Effector memory CD8-positive, alpha-beta T cell (primary cell): ENCODE measurements around the gene FGFR4.
A peak's percentile ranks its signal among the peaks of the same experiment; 100 is the strongest.

ENCODE experiments used
- ATAC-seq: fragments of 150-1000 bp; cut with Tn5 transposase; replicated peaks from 2 replicates; pipeline ENCODE4 v1.10.0; 2021; ENCODE audit warnings: mild to moderate bottlenecking, moderate library complexity
- DNase-seq, 3 experiments: peaks; one replicate each; pipeline ENCODE4 v3.0.0; 2021
- H3K27ac Mint-ChIP-seq, 2 donors: one replicate each; pipeline ENCODE4 v1.8.0; 2022; ENCODE audit warnings: mild to moderate bottlenecking in 2 of 2, mixed read lengths in 2 of 2, moderate library complexity in 2 of 2
- H3K27me3 Mint-ChIP-seq, 2 donors: one replicate each; pipeline ENCODE4 v1.8.0; 2022; ENCODE audit warnings: mixed read lengths in 2 of 2
- H3K36me3 Mint-ChIP-seq: one replicate; pipeline ENCODE4 v1.8.0; 2022; ENCODE audit warnings: mild to moderate bottlenecking, moderate library complexity, mixed read lengths; ENCODE audit not compliant: insufficient read depth
- H3K4me1 Mint-ChIP-seq, 2 donors: one replicate each; pipeline ENCODE4 v1.8.0; 2022; ENCODE audit warnings: low read depth in 2 of 2, mixed read lengths in 2 of 2
- H3K4me3 Mint-ChIP-seq, 2 donors: one replicate each; pipeline ENCODE4 v1.8.0; 2022; ENCODE audit warnings: mild to moderate bottlenecking in 2 of 2, mixed read lengths in 2 of 2, moderate library complexity in 2 of 2
- H3K9me3 Mint-ChIP-seq, 2 donors: one replicate each; pipeline ENCODE4 v1.8.0; 2022; ENCODE audit warnings: mixed read lengths in 2 of 2

Gene FGFR4

DNA sequence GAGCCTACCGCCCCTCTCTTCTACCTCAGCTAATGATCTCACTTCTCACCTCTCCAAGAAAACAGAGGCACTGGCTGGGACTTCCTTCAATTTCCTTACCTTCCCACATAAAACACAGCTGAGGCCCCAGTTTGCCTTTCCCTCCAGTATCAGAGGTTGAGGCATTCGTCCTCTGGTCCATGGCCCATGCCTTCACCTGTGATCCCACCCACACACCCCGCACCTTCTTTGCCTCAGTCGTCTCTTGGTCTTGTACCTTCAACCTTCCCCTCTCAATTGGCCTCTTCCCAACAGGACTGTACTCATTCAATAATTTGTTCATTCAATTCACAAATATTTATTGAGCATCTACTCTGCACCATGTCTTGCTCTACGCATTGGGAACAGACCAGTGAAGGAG lies 35.9 kb downstream of the FGFR4 start:
- peaks cover 2% of the 10 kb centered on the region for H3K36me3 Mint-ChIP-seq
- H3K27ac Mint-ChIP-seq = no peak overlapping the region
- H3K4me3 Mint-ChIP-seq = no peak overlapping the region
- no peaks in the 10 kb centered on the region for H3K27me3 Mint-ChIP-seq
- H3K9me3 Mint-ChIP-seq = no peaks in the 10 kb centered on the region
- peaks cover 0 to 3% of the 10 kb centered on the region in 2 donors for H3K4me1 Mint-ChIP-seq
- ATAC-seq (no peak), DNase-seq (no peak)

GRCh38 chr5:177123789-177124485 lies 37.2 kb downstream of the FGFR4 start:
- Mint-ChIP-seq H3K27ac (peak overlapping the region in 1 of 2 donors; percentile 53), H3K4me3 (no peak overlapping the region), H3K4me1 (peaks cover 5 to 11% of the 10 kb centered on the region in 2 donors), H3K9me3 (no peaks in the 10 kb centered on the region), H3K36me3 (peaks cover 2% of the 10 kb centered on the region), H3K27me3 (no peaks in the 10 kb centered on the region)
- ATAC-seq (no peak), DNase-seq (no peak)

DNA sequence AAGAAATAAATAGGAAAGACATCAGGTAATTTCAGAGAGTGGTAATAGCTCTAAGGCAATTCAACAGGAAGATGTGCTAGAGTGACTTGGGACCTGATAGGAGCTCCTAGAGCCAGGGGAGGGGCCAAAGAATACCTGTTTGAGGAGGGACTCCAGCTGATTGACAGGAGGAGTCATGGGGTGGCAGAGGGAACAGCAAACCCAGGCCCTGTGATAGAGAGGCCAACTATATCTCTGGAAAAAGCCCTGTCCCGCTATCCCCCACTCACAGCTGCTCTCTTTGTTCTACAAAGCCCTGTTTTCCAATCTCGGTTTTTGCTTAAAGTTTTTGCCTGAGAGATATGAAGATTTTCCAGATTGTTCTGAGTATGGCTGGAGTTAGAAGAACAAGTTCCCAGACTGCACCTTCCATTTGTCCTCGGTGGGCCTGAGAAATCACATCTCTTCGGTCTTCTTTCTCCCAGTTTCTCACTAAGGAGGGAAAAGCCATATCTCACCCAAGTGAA lies 37.8 kb downstream of the FGFR4 start:
- no peaks in the 10 kb centered on the region for H3K27me3 Mint-ChIP-seq
- H3K9me3 Mint-ChIP-seq = no peaks in the 10 kb centered on the region
- H3K4me1 Mint-ChIP-seq = peaks cover 10 to 11% of the 10 kb centered on the region in 2 donors
- no peak overlapping the region for H3K4me3 Mint-ChIP-seq
- H3K36me3 Mint-ChIP-seq = peaks cover 2% of the 10 kb centered on the region
- ATAC-seq (no peak), DNase-seq (no peak)
- peak overlapping the region in 1 of 2 donors; percentile 53 for H3K27ac Mint-ChIP-seq

DNA sequence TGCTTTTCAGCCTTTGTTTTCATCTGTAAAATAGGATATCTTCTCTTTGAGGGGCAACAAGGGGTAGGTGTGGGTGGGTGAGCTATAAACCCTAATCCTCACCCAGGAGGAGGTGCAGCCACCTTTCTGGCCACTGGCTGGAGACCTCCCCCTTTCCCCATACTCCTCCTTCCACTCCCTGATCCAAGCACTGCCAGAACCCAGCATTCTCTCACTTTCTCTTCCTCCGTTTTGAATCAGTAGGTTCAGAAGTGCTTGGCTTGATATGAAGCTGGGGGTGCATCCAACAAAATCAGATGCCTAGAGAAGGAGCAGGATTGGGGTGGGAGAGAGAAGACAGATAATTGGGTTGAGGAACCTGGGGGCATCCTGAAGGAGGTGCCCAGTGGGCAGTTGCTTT lies 40.1 kb downstream of the FGFR4 start:
- H3K4me1 Mint-ChIP-seq = peaks cover 15 to 17% of the 10 kb centered on the region in 2 donors
- no peaks in the 10 kb centered on the region for H3K9me3 Mint-ChIP-seq

DNA sequence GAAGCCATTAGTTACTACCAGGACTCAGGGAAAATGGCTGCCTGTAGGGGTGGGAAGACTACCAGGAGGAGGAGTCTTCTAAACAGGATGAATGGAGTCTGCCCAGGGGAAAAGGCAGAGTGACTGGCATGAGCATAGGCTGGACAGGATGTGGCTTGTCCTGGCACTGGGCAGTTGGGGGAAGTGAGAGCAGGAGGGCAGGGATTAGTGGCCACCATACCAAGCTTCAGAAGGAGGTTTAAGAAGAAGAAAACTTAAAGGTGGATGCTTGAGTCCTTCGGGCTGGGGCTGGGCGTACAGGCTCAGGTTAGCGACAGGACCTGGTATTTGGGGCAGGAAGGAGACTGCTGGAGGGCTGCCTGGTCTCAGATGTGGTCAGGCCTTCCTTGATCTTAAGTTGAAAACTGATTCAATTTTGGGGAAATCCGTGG lies 41.9 kb downstream of the FGFR4 start:
- no peaks in the 10 kb centered on the region for H3K9me3 Mint-ChIP-seq
- ATAC-seq (no peak), DNase-seq (no peak)
- no peaks in the 10 kb centered on the region for H3K27me3 Mint-ChIP-seq
- peaks cover 12% of the 10 kb centered on the region for H3K36me3 Mint-ChIP-seq
- H3K27ac Mint-ChIP-seq = peak overlapping the region; percentile 4 to 10
- H3K4me3 Mint-ChIP-seq = no peak overlapping the region
- peaks cover 15 to 17% of the 10 kb centered on the region in 2 donors for H3K4me1 Mint-ChIP-seq

More for the DNA sequence above, 40.1 kb downstream of the FGFR4 start:
- no peak overlapping the region for H3K27ac Mint-ChIP-seq
- ATAC-seq (no peak), DNase-seq (no peak)
- no peak overlapping the region for H3K4me3 Mint-ChIP-seq
- H3K27me3 Mint-ChIP-seq = no peaks in the 10 kb centered on the region
- peaks cover 9% of the 10 kb centered on the region for H3K36me3 Mint-ChIP-seq

DNA sequence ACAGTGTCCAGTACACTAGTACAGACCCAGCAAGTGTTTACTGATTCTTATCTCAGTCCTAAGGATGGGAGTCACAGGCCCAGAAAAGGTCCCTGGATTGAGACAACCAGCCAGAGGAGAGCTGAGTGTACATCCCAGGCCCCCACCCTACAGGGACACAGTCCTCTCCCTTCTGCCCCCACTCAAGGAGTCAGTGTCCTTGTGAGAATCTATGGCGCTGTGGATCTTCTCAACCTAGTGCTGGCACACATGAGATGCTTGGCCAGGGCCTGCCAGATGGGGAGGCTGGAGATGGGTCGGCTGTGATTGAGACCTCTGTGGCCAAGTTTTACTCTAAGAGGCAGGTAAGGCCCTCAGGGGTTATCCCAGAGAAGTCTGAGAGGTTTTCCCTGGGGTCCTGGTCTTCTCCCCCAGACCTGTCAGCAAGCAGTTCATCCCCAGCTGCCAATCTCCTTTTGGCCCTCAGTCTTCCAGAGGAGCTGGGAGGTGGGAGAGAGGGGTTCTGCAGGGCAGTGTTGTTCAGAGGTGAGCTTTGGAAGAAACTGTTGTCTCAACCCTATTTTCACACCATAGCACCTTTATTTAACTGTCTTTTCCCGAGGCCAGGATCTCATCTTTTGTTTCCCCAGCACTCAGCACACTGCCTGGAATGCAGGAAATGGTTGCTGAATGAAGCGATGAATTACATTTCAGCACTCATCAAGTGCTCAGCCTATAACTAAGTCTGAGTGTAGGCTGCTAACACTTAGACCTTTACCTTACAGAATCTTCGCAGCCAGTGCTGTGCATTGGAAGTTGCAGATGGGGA lies 43.7 kb downstream of the FGFR4 start:
- Mint-ChIP-seq H3K36me3 (peaks cover 29% of the 10 kb centered on the region), H3K27ac (peak overlapping the region in 1 of 2 donors; percentile 92), H3K4me1 (peaks cover 22 to 24% of the 10 kb centered on the region in 2 donors), H3K9me3 (no peaks in the 10 kb centered on the region), H3K4me3 (no peak overlapping the region), H3K27me3 (no peaks in the 10 kb centered on the region)
- ATAC-seq (no peak), DNase-seq (no peak)

- Mint-ChIP-seq H3K9me3 (no peaks in the 10 kb centered on the region), H3K4me1 (peaks cover 25 to 27% of the 10 kb centered on the region in 2 donors), H3K36me3 (peaks cover 34% of the 10 kb centered on the region), H3K4me3 (peak overlapping the region in 1 of 2 donors; percentile 73), H3K27ac (peak overlapping the region; percentile 80 to 92), H3K27me3 (no peaks in the 10 kb centered on the region)
- DNase-seq (no peak), ATAC-seq (no peak)
Measured at GRCh38 chr5:177131019-177131320, 44.3 kb downstream of the FGFR4 start.

- peak overlapping the region; percentile 80 to 92 for H3K27ac Mint-ChIP-seq
- no peaks in the 10 kb centered on the region for H3K9me3 Mint-ChIP-seq
- H3K4me3 Mint-ChIP-seq = peak overlapping the region; percentile 68 to 73
- DNase-seq (no peak), ATAC-seq (no peak)
- H3K4me1 Mint-ChIP-seq = peaks cover 27 to 29% of the 10 kb centered on the region in 2 donors
- H3K36me3 Mint-ChIP-seq = peaks cover 40% of the 10 kb centered on the region
- H3K27me3 Mint-ChIP-seq = no peaks in the 10 kb centered on the region
Measured at GRCh38 chr5:177131352-177132135, 44.8 kb downstream of the FGFR4 start.

DNA sequence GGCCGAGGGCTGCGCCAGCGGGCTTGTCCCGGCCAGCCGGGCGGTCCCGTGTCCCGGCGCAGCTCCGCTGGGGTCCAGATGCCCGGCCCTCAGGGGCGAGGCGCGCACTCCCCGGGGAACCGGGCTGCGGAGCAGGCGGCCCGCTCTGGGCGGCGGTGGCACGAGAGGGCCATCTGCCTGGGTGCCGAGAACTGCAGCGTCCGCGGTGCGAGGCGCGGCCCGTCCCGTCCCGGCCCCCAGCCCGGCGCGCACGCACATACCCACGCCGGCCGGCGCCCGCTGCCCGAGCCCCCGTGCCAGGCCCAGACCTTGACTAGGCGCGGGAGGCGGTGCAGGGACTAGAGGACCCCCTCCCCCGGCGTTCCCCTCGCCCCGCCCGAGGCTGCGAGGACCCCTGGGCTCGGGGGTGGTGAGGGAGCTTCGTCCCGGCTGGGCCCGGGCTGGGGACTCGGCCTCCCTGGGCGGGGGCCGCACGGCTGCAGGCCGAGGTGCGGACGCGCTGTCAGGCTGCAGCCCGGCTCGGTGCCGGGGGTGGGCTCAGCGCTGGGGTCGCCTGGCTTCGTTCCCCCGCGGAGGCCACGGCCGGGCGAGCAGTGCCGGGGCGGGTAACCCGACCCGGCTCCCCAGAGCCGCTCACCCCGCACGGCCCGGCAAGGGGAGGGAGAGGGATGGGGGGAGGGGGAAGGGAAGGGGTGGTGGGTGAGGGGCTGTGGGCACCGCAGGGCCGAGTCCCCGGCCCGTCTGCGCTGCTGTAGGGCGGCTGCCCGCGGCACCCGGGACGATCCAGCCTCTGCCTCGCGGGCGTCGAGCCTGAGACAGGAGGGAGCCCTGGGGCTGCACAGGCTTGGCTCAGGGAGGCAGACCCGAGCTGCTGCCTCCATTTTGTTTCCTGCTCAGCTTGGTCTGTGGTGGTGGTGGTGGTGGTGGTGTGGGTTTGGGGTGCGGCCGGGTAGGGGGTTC lies 45.7 kb downstream of the FGFR4 start:
- ATAC-seq (peak; percentile 44), DNase-seq (peak in 2 of 3 experiments; percentile 8 to 41)
- Mint-ChIP-seq H3K4me1 (peaks cover 29 to 34% of the 10 kb centered on the region in 2 donors), H3K36me3 (peaks cover 49% of the 10 kb centered on the region), H3K4me3 (peak overlapping the region; percentile 82 to 84), H3K9me3 (no peaks in the 10 kb centered on the region), H3K27me3 (no peaks in the 10 kb centered on the region), H3K27ac (peak overlapping the region; percentile 85 to 88)

GRCh38 chr5:177133096-177133852 lies 46.6 kb downstream of the FGFR4 start, which contains the start of gene NSD1:
Gene NSD1 (plus strand): TSS chr5:177133773. CDS start chr5:177135104, 1,331 bp downstream.
- peak; percentile 87 to 90 (median 89) for DNase-seq

DNA sequence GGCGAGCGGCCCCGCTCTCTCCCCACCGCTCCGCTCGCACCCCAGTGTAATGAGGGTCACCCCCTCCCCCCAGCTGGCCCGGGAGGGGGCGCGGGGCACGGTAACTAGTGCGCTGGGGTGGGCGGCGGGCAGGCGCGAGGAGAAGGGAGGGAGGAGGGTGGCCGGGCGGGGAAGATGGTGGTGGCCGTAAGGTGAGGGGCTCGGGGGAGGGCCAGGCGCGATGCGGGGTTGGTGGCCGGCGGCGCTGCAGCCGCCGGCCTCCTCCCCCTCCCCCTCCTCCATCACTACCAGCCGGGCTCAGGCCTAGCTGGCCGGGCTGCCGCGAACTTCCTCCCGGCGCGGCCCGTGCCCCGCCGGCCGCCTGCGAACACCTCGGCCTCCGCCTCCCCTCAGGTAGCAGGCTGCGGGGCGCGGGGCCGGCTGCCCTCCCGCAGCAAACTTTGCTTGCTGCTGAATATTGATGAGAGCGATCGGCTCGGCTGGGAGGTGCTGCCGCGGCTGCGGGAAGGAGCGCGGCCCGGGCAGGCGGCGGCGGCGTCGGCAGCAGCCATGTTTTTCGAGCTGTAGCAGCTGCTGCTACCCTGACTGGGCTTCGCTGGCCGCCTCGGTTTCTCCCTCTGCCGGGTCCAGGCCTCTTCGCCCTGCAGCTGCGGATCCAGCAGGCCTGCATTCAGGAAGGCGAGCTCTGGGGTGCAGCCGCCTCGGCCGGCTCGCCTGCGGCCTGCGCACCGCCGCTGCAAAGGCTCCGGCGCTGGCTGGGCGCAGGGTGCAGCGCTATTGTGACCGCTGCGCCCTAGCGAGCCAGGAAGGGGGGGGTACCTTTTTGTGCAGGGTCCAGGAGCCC lies 47.4 kb downstream of the FGFR4 start:
- H3K4me1 Mint-ChIP-seq = peaks cover 23 to 30% of the 10 kb centered on the region in 2 donors
- ATAC-seq = peak; percentile 9
- peak overlapping the region; percentile 82 to 84 for H3K4me3 Mint-ChIP-seq
- H3K36me3 Mint-ChIP-seq = peaks cover 62% of the 10 kb centered on the region
- H3K27ac Mint-ChIP-seq = peak overlapping the region; percentile 85 to 88
- H3K9me3 Mint-ChIP-seq = no peaks in the 10 kb centered on the region
- DNase-seq = peak in 2 of 3 experiments; percentile 36 to 49
- H3K27me3 Mint-ChIP-seq = no peaks in the 10 kb centered on the region

More at GRCh38 chr5:177133096-177133852, 46.6 kb downstream of the FGFR4 start, which contains the start of gene NSD1:
- Mint-ChIP-seq H3K27me3 (no peaks in the 10 kb centered on the region), H3K4me1 (peaks cover 29 to 37% of the 10 kb centered on the region in 2 donors), H3K36me3 (peaks cover 56% of the 10 kb centered on the region), H3K27ac (peak within 1 kb of the TSS; percentile 85 to 88), H3K4me3 (peak within 1 kb of the TSS; percentile 82 to 84), H3K9me3 (no peaks in the 10 kb centered on the region)
- ATAC-seq = peak; percentile 71
